Measurements from ENCODE around the gene PCGF5. TPM values are rescaled to one million over a fixed set of nuclear protein-coding genes. Genes with fewer than 3 reads are reported as not detected.
A peak's percentile ranks its signal among the peaks of the same experiment; 100 is the strongest.

PCGF5 gene
- polyA plus RNA-seq, 1 of the 3 experiments (the other 2 are of a cell fraction): 14.5 TPM

DNA sequence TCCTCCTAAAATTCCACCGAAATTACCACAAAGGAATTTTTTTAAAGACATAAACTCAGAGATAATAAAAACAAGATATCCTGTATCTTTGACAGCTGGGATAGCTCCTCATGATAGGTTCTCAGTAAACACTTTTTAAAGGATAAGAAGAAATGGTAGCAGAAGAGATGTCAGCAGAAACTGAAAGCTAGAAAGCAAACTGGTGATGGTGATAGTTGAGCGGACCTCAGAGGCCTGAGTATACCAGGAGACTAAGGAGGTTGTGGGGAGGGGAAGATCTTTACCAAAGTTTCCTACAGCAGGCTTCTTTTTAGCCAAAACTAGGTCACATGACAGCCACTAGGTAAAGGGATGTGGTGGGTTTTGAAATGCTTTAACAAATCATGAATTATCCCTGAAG, 22.5 kb downstream of the PCGF5 start (continued):
- TF ChIP-seq, protein P1, sequence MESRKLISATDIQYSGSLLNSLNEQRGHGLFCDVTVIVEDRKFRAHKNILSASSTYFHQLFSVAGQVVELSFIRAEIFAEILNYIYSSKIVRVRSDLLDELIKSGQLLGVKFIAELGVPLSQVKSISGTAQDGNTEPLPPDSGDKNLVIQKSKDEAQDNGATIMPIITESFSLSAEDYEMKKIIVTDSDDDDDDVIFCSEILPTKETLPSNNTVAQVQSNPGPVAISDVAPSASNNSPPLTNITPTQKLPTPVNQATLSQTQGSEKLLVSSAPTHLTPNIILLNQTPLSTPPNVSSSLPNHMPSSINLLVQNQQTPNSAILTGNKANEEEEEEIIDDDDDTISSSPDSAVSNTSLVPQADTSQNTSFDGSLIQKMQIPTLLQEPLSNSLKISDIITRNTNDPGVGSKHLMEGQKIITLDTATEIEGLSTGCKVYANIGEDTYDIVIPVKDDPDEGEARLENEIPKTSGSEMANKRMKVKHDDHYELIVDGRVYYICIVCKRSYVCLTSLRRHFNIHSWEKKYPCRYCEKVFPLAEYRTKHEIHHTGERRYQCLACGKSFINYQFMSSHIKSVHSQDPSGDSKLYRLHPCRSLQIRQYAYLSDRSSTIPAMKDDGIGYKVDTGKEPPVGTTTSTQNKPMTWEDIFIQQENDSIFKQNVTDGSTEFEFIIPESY (IDR thresholded peaks at IDR 0.05; ENCODE audit: borderline replicate concordance, low read depth): no peak
- TF ChIP-seq, protein P2, sequence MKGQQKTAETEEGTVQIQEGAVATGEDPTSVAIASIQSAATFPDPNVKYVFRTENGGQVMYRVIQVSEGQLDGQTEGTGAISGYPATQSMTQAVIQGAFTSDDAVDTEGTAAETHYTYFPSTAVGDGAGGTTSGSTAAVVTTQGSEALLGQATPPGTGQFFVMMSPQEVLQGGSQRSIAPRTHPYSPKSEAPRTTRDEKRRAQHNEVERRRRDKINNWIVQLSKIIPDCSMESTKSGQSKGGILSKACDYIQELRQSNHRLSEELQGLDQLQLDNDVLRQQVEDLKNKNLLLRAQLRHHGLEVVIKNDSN (IDR thresholded peaks at IDR 0.05; ENCODE audit: borderline replicate concordance, low read depth): no peak
- TF ChIP-seq CHD2 (IDR thresholded peaks at IDR 0.05; ENCODE audit: low read length, partially characterized antibody): no peak
- no peak for TF ChIP-seq SMC3 (IDR thresholded peaks at IDR 0.05; ENCODE audit: low read depth, low read length)
- no peak for TF ChIP-seq EP300 (IDR thresholded peaks at IDR 0.05; ENCODE audit: borderline replicate concordance in 1 of 2, low read depth in 1 of 2, low read length in 1 of 2)
- TF ChIP-seq, protein P3, sequence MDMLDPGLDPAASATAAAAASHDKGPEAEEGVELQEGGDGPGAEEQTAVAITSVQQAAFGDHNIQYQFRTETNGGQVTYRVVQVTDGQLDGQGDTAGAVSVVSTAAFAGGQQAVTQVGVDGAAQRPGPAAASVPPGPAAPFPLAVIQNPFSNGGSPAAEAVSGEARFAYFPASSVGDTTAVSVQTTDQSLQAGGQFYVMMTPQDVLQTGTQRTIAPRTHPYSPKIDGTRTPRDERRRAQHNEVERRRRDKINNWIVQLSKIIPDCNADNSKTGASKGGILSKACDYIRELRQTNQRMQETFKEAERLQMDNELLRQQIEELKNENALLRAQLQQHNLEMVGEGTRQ (IDR thresholded peaks at IDR 0.05; ENCODE audit: borderline replicate concordance, low read depth, low read length): no peak
- TF ChIP-seq, protein P4, sequence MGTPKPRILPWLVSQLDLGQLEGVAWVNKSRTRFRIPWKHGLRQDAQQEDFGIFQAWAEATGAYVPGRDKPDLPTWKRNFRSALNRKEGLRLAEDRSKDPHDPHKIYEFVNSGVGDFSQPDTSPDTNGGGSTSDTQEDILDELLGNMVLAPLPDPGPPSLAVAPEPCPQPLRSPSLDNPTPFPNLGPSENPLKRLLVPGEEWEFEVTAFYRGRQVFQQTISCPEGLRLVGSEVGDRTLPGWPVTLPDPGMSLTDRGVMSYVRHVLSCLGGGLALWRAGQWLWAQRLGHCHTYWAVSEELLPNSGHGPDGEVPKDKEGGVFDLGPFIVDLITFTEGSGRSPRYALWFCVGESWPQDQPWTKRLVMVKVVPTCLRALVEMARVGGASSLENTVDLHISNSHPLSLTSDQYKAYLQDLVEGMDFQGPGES (IDR thresholded peaks at IDR 0.05; ENCODE audit: low read depth, low read length): no peak
- TF ChIP-seq, protein P5, sequence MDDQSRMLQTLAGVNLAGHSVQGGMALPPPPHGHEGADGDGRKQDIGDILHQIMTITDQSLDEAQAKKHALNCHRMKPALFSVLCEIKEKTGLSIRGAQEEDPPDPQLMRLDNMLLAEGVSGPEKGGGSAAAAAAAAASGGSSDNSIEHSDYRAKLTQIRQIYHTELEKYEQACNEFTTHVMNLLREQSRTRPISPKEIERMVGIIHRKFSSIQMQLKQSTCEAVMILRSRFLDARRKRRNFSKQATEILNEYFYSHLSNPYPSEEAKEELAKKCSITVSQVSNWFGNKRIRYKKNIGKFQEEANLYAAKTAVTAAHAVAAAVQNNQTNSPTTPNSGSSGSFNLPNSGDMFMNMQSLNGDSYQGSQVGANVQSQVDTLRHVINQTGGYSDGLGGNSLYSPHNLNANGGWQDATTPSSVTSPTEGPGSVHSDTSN (IDR thresholded peaks at IDR 0.05): no peak
- no peak for TF ChIP-seq FOXJ3 (CRISPR knock-in tag; IDR thresholded peaks at IDR 0.05)
- no peak for TF ChIP-seq FOXM1 (IDR thresholded peaks at IDR 0.05; ENCODE audit: low read depth)
- TF ChIP-seq SIN3A (IDR thresholded peaks at IDR 0.05; ENCODE audit: borderline replicate concordance, low read depth, low read length): no peak

DNA sequence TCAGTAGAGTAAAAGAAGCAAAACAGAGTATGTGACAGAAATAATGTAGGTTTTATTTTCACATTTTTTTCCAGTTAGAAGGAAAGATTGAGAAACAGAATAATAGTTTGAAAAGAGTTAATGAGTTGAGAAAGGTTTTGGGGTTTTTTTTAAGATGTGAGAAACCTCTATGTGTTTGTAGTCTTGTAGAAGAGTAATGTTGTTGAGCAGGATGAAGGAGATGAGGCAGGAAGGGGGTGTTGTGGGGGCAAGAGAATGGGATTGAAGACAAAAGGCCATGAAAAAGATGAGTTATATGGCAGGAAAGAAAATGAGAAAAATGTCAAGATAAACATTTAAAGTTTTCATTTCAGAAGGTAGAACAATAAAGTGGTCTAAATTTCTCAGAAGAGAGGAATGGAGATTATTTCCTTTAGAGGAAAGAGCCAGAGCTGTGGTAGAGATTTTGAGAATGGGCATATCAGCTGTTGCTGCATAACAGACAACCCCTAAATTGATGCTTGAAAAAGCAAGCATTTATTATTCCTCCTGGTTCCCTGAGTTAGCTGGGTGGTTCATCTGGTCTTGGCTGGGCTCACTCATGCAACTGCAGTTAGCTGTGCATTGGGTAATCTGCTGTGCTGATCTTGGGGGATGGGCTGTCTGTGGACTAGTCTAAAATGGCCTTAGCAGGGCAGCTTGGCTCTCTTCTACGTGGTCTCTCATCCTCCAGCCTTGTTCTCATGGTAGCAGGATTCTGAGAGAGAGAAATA, 27.1 kb downstream of the PCGF5 start:
- WGBS (ENCODE audit: low lambda C conversion rate): 100% methylated on average over 1 of the region's 1 CpG
- ChIA-PET POLR2A (no interaction called here), CTCF (interaction anchor here (1.7 to 6.6 kb wide), 3 partner anchors 18 to 336 kb away, joined by 3 to 124 read pairs (median 76); no protein-coding TSS in a partner anchor)

More for the DNA sequence above, 27.1 kb downstream of the PCGF5 start:
- no peaks in the 10 kb centered on the region for H3K79me2 ChIP-seq (ENCODE audit: insufficient read depth)
- H4K20me1 ChIP-seq (ENCODE audit: insufficient read depth): no peaks in the 10 kb centered on the region
- H2AFZ ChIP-seq (ENCODE audit: low read depth): no peak overlapping the region
- TF ChIP-seq MXI1 (IDR thresholded peaks at IDR 0.05; ENCODE audit: low read depth, low read length): no peak
- no peak for TF ChIP-seq GATA2 (CRISPR knock-in tag; IDR thresholded peaks at IDR 0.05)
- no peak for TF ChIP-seq NRF1 (IDR thresholded peaks at IDR 0.05; ENCODE audit: low read depth, low read length)
- no peak for TF ChIP-seq YY1 (IDR thresholded peaks at IDR 0.05; ENCODE audit: low read depth)
- TF ChIP-seq EP300 (IDR thresholded peaks at IDR 0.05; ENCODE audit: borderline replicate concordance in 1 of 2, low read depth in 1 of 2, low read length in 1 of 2): no peak
- no peak for TF ChIP-seq GABPA (IDR thresholded peaks at IDR 0.05; ENCODE audit: low read depth)
- no peak for TF ChIP-seq JUND (IDR thresholded peaks at IDR 0.05)
- no peak for TF ChIP-seq CHD2 (IDR thresholded peaks at IDR 0.05; ENCODE audit: low read length, partially characterized antibody)
- TF ChIP-seq TCF12 (IDR thresholded peaks at IDR 0.05): peak; percentile 8; the same call in 1 of the 2 replicates
- no peaks in the 10 kb centered on the region for H3K9me3 ChIP-seq
- H3K9ac ChIP-seq: no peak overlapping the region
- no peaks in the 10 kb centered on the region for H3K27me3 ChIP-seq (ENCODE audit: insufficient read depth)
- no peaks in the 10 kb centered on the region for H3K9me2 ChIP-seq
- no peak for DNase-seq
- peaks cover 14 to 23% of the 10 kb centered on the region in 2 experiments for H3K36me3 ChIP-seq (replicated peaks in 1 of 2; ENCODE audit: control insufficient read depth in 1 of 2, insufficient read depth in 2 of 2, low read length in 1 of 2)
- H3K4me1 ChIP-seq (ENCODE audit: control insufficient read depth in 1 of 2, insufficient read depth in 2 of 2, low read depth in 1 of 2, low read length in 1 of 2): peaks cover 3 to 14% of the 10 kb centered on the region in 2 experiments; a peak in 2 of 4 replicates
- H3K27ac ChIP-seq (ENCODE audit: low read depth in 2 of 2, low read length in 1 of 2): peak overlapping the region in 1 of 2 experiments; percentile 59; a peak in 2 of 4 replicates
- no peak overlapping the region; the same call in 1 of the 2 replicates for H3K4me2 ChIP-seq
- no peak overlapping the region for H3K4me3 ChIP-seq (ENCODE audit: low read depth in 2 of 2, low read length in 1 of 2)
- H3F3A ChIP-seq (replicated peaks; ENCODE audit: insufficient read depth): peaks cover 7% of the 10 kb centered on the region
